ENCODE results near the gene RFTN1. TPM values are rescaled to one million over a fixed set of nuclear protein-coding genes. Genes with fewer than 3 reads are reported as not detected.

RFTN1 gene
- total RNA-seq, 1 donor from 2014 or later: 41.8 TPM

DNA sequence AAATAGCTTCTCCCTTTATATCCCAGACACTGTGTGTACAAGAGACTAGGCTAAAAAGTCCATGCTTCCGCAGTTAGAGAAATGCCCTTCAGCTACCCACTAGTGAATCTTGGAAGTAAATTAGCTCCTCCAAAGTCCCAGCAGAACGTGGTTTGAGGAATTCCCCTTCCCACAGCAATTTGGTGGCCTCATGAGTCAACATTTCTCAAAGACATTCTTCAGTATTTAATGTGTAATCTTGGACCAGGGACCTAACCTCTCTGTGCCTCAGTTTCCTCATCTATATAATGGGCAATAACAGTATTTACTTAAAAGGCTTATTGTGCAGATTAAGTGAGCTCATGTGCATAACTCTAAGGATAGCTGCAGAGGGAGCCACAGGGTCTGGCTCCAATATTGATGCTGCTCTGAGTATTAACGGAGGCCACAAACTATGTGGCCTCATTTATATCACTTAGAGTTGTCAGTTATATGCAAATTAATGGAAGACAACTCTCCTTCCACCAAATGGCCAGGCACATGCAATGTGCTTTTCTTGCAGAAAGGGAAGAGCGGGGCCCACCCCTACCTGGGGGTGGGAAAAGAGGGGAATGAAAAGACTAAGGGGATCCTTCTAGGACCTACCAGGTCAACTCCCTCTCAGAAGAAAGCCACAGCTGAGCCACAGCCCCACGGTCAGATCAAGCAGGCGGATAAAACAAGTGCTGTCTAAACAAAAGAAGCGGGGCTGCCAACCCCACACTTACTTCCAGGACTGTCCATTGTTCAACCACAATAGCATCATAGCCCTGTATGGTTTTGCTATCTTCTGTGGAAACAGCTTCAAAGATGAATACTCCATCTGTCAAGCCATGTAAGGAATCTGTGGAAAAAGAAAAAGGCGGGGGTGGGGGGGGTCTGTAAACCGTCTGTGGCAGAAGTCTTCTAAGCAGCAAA lies 156.0 kb downstream of the RFTN1 start:
- H3K27me3 Mint-ChIP-seq (ENCODE audit: unreplicated experiment): peaks cover 10% of the 10 kb centered on the region
- TF ChIP-seq, protein P1, sequence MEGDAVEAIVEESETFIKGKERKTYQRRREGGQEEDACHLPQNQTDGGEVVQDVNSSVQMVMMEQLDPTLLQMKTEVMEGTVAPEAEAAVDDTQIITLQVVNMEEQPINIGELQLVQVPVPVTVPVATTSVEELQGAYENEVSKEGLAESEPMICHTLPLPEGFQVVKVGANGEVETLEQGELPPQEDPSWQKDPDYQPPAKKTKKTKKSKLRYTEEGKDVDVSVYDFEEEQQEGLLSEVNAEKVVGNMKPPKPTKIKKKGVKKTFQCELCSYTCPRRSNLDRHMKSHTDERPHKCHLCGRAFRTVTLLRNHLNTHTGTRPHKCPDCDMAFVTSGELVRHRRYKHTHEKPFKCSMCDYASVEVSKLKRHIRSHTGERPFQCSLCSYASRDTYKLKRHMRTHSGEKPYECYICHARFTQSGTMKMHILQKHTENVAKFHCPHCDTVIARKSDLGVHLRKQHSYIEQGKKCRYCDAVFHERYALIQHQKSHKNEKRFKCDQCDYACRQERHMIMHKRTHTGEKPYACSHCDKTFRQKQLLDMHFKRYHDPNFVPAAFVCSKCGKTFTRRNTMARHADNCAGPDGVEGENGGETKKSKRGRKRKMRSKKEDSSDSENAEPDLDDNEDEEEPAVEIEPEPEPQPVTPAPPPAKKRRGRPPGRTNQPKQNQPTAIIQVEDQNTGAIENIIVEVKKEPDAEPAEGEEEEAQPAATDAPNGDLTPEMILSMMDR (IDR thresholded peaks at IDR 0.05; ENCODE audit: unreplicated experiment): no peak
- H3K4me1 Mint-ChIP-seq (ENCODE audit: unreplicated experiment): peaks cover 30% of the 10 kb centered on the region
- H3K9me3 Mint-ChIP-seq (ENCODE audit: unreplicated experiment): no peaks in the 10 kb centered on the region
- H3K4me3 Mint-ChIP-seq (ENCODE audit: unreplicated experiment): no peak overlapping the region
- H3K36me3 Mint-ChIP-seq (ENCODE audit: low read depth, unreplicated experiment): peaks cover 27% of the 10 kb centered on the region
- H3K27ac Mint-ChIP-seq (ENCODE audit: unreplicated experiment): peak overlapping the region; percentile 75
- DNase-seq (ENCODE audit: low spot score): no peak

GRCh38 chr3:16355828-16356227 lies 157.7 kb downstream of the RFTN1 start:
- no peak for DNase-seq (ENCODE audit: low spot score)
- TF ChIP-seq, protein P1 (IDR thresholded peaks at IDR 0.05; ENCODE audit: unreplicated experiment): no peak
- no peak overlapping the region for H3K27ac Mint-ChIP-seq (ENCODE audit: unreplicated experiment)
- H3K36me3 Mint-ChIP-seq (ENCODE audit: low read depth, unreplicated experiment): peaks cover 17% of the 10 kb centered on the region
- H3K4me1 Mint-ChIP-seq (ENCODE audit: unreplicated experiment): peaks cover 35% of the 10 kb centered on the region
- no peaks in the 10 kb centered on the region for H3K9me3 Mint-ChIP-seq (ENCODE audit: unreplicated experiment)
- peaks cover 11% of the 10 kb centered on the region for H3K27me3 Mint-ChIP-seq (ENCODE audit: unreplicated experiment)
- H3K4me3 Mint-ChIP-seq (ENCODE audit: unreplicated experiment): no peak overlapping the region

DNA sequence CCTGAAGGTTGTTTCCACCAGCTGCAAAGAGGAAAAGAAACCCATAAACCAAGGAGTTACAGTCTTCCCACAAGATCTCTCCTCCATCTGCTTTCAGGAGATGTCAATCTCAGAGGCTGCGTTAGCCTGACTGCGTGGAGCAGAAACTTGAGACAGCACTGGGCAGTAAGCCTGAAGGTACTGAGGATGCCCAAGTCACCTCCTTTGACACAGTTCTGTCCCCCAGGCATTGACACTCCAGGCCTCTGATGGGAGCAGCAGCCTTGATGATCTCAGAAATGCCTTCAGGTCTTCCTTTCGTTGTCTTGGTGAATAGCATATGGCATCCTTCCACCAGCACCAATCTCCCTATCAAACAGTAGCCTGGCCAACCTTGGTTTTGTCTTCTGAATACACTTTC lies 159.2 kb downstream of the RFTN1 start:
- Mint-ChIP-seq H3K36me3 (ENCODE audit: low read depth, unreplicated experiment) (peaks cover 28% of the 10 kb centered on the region), H3K4me3 (ENCODE audit: unreplicated experiment) (no peak overlapping the region), H3K27ac (ENCODE audit: unreplicated experiment) (no peak overlapping the region), H3K27me3 (ENCODE audit: unreplicated experiment) (peaks cover 11% of the 10 kb centered on the region), H3K9me3 (ENCODE audit: unreplicated experiment) (no peaks in the 10 kb centered on the region), H3K4me1 (ENCODE audit: unreplicated experiment) (peaks cover 37% of the 10 kb centered on the region)
- DNase-seq (ENCODE audit: low spot score): no peak
- TF ChIP-seq, protein P1 (IDR thresholded peaks at IDR 0.05; ENCODE audit: unreplicated experiment): no peak

DNA sequence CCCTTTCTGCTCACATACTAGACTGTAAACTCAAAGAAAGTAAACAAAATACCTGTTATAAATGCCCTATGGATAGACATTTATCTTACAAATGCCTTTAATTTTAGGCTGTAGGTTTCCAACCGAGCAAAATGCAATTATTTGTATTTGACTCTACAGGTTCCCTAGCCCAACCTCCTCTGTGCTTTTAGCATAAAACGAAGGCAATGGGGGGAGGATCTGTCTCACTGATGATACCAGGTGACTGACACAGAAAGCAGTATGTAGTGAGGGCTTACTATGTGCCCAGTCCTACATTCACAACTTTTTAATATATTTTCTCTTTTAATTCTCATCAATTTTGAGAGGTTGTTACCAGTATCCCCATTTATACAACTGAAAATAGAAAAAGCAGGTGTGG lies 161.1 kb downstream of the RFTN1 start:
- TF ChIP-seq, protein P1 (IDR thresholded peaks at IDR 0.05; ENCODE audit: unreplicated experiment): no peak
- no peak for DNase-seq (ENCODE audit: low spot score)
- Mint-ChIP-seq H3K4me1 (ENCODE audit: unreplicated experiment) (peaks cover 26% of the 10 kb centered on the region), H3K27ac (ENCODE audit: unreplicated experiment) (no peak overlapping the region), H3K27me3 (ENCODE audit: unreplicated experiment) (peaks cover 17% of the 10 kb centered on the region), H3K4me3 (ENCODE audit: unreplicated experiment) (peak overlapping the region; percentile 5), H3K36me3 (ENCODE audit: low read depth, unreplicated experiment) (peaks cover 34% of the 10 kb centered on the region), H3K9me3 (ENCODE audit: unreplicated experiment) (no peaks in the 10 kb centered on the region)
